ENCODE measurements around the gene C20orf204.

C20orf204 gene

GRCh38 chr20:64053841-64054661 is 18.1 kb downstream of the C20orf204 start:
- Mint-ChIP-seq H3K4me3 (no peak overlapping the region), H3K4me1 (ENCODE audit: low read depth) (peaks cover 16% of the 10 kb centered on the region), H3K27ac (no peak overlapping the region), H3K27me3 (peaks cover 40% of the 10 kb centered on the region), H3K9me3 (no peaks in the 10 kb centered on the region), H3K36me3 (ENCODE audit: low read depth) (no peaks in the 10 kb centered on the region)
- no peak for DNase-seq

GRCh38 chr20:64055396-64055892 is 19.5 kb downstream of the C20orf204 start:
- Mint-ChIP-seq H3K9me3 (no peaks in the 10 kb centered on the region), H3K27ac (no peak overlapping the region), H3K27me3 (peaks cover 33% of the 10 kb centered on the region), H3K4me3 (no peak overlapping the region), H3K36me3 (ENCODE audit: low read depth) (no peaks in the 10 kb centered on the region), H3K4me1 (ENCODE audit: low read depth) (peaks cover 17% of the 10 kb centered on the region)
- DNase-seq, result no peak

GRCh38 chr20:64055893-64056638 is 20.1 kb downstream of the C20orf204 start:
- Mint-ChIP-seq H3K4me1 (ENCODE audit: low read depth) (peaks cover 17% of the 10 kb centered on the region), H3K36me3 (ENCODE audit: low read depth) (no peaks in the 10 kb centered on the region), H3K27ac (no peak overlapping the region), H3K27me3 (peaks cover 27% of the 10 kb centered on the region), H3K9me3 (no peaks in the 10 kb centered on the region), H3K4me3 (no peak overlapping the region)
- DNase-seq, result no peak

DNA sequence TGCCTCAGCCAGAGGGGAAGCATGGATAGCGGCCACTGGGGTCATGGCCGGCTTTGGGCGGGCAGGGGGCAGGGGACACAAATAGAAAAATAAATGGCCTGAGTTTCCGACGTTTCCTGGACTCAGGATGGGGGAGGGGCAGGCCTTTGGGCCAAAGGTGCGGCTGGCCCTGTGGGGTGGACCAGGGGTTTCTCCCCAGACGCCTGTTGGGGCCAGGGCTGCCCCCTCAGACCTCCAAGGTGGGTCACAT is 20.6 kb downstream of the C20orf204 start:
- peaks cover 23% of the 10 kb centered on the region for H3K27me3 Mint-ChIP-seq
- H3K9me3 Mint-ChIP-seq, result no peaks in the 10 kb centered on the region
- H3K36me3 Mint-ChIP-seq (ENCODE audit: low read depth), result no peaks in the 10 kb centered on the region
- no peak for DNase-seq
- H3K4me3 Mint-ChIP-seq, result no peak overlapping the region
- peaks cover 17% of the 10 kb centered on the region for H3K4me1 Mint-ChIP-seq (ENCODE audit: low read depth)
- no peak overlapping the region for H3K27ac Mint-ChIP-seq

DNA sequence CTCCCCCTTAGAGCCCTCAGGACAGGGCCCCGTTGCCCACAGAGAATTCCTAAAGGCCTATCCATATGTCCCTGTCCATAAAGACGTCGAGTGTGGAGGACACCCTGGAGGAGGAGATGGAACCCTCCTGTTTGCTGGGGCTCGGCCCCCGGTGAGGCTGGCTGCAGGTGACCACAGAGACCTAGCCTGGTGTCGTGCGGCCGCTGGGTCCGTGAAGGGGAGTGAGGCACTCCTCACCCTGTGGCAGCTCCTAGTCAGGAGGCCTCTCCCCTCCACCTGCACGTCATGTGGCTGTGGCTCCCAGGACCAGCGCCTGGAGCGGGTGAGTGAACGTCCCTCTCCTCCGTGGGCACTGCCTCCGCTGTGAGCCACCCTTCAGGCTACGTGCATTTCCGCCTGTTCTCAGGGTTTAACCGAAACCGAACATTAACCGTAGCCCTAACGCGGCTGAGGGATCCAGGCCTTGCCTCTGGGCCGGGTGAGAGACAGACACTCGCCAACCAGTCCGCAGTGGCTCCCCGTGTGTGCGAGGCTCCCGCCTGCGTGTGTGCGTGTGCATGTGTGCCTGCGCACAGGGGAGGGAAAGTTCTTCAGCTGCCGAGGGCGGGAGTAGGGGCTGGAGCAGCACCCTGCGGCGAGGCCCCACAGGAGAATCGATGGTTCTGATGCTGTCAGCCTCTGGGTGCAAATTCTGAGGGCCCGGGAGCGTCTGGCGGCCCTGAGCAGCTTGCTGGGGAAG is 21.1 kb downstream of the C20orf204 start:
- Mint-ChIP-seq H3K27me3 (peaks cover 18% of the 10 kb centered on the region), H3K4me1 (ENCODE audit: low read depth) (peaks cover 20% of the 10 kb centered on the region), H3K4me3 (peak overlapping the region; percentile 47), H3K9me3 (no peaks in the 10 kb centered on the region), H3K27ac (peak overlapping the region; percentile 50), H3K36me3 (ENCODE audit: low read depth) (no peaks in the 10 kb centered on the region)
- no peak for DNase-seq

DNA sequence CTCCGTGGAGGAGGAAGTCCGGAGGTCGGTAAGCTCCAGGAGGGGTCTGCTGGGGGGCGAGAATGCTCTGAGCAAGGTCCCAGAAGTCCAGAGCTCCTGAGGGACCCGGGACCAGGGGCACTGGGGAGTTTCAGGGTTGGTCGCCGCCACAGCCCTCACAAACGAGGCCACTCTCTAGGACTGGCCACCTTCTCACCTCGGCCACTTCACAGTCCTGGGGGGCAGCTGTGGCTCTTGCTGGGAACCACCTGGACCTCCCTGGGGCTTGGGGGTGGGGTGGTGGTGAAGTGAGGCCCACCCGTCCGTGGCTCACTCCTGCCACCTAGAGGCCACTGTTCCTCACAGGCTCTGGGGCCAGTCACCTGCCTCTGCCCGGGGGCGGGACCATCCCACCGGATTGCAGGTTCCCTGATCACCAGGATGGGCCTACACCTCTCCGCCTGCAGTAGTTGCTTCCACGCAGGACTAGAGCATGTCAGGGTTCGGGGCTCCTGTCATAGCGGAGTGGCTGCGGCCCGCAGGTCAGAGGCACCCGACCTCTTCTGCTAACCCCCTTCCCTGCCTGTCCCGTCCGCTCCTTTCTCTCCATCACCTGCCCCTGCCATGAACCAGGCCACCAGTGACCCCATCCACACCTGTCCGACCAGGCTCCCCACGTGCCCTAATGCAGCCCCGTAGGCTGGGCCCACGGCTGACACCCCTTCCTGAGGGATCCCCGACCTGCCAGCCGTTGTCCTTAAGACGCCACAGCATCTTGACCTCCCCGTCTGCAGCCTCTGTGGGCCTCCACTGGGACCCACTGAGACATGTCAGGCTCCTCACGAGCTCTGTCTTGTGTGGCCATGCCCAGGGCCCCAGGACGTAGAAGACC is 21.9 kb downstream of the C20orf204 start:
- no peaks in the 10 kb centered on the region for H3K36me3 Mint-ChIP-seq (ENCODE audit: low read depth)
- DNase-seq, result peak; percentile 88
- H3K27ac Mint-ChIP-seq, result peak overlapping the region; percentile 55
- H3K4me1 Mint-ChIP-seq (ENCODE audit: low read depth), result peaks cover 25% of the 10 kb centered on the region
- H3K4me3 Mint-ChIP-seq, result peak overlapping the region; percentile 47
- no peaks in the 10 kb centered on the region for H3K9me3 Mint-ChIP-seq
- H3K27me3 Mint-ChIP-seq, result peaks cover 14% of the 10 kb centered on the region

- H3K4me1 Mint-ChIP-seq (ENCODE audit: low read depth), result peaks cover 25% of the 10 kb centered on the region
- no peaks in the 10 kb centered on the region for H3K9me3 Mint-ChIP-seq
- H3K27me3 Mint-ChIP-seq, result peaks cover 7% of the 10 kb centered on the region
- H3K4me3 Mint-ChIP-seq, result no peak overlapping the region
- no peaks in the 10 kb centered on the region for H3K36me3 Mint-ChIP-seq (ENCODE audit: low read depth)
- peak overlapping the region; percentile 55 for H3K27ac Mint-ChIP-seq
- DNase-seq, result no peak
Observed at GRCh38 chr20:64058536-64058935, 22.6 kb downstream of the C20orf204 start.

GRCh38 chr20:64062276-64062595 is 26.3 kb downstream of the C20orf204 start:
- Mint-ChIP-seq H3K4me1 (ENCODE audit: low read depth) (peaks cover 58% of the 10 kb centered on the region), H3K4me3 (peak overlapping the region; percentile 84), H3K27me3 (no peaks in the 10 kb centered on the region), H3K9me3 (no peaks in the 10 kb centered on the region), H3K36me3 (ENCODE audit: low read depth) (no peaks in the 10 kb centered on the region), H3K27ac (peak overlapping the region; percentile 6)
- no peak for DNase-seq

GRCh38 chr20:64062596-64063388 is 26.8 kb downstream of the C20orf204 start, which contains the start of gene TCEA2:
TCEA2 (plus strand) TSS chr20:64063198; CDS start chr20:64063313, 115 bp downstream.
- no peaks in the 10 kb centered on the region for H3K9me3 Mint-ChIP-seq
- H3K4me3 Mint-ChIP-seq, result peak within 1 kb of the TSS; percentile 84
- H3K4me1 Mint-ChIP-seq (ENCODE audit: low read depth), result peaks cover 56% of the 10 kb centered on the region
- H3K27me3 Mint-ChIP-seq, result no peaks in the 10 kb centered on the region
- peak; percentile 96 for DNase-seq
- H3K27ac Mint-ChIP-seq, result peak within 1 kb of the TSS; percentile 87
- H3K36me3 Mint-ChIP-seq (ENCODE audit: low read depth), result no peaks in the 10 kb centered on the region

DNA sequence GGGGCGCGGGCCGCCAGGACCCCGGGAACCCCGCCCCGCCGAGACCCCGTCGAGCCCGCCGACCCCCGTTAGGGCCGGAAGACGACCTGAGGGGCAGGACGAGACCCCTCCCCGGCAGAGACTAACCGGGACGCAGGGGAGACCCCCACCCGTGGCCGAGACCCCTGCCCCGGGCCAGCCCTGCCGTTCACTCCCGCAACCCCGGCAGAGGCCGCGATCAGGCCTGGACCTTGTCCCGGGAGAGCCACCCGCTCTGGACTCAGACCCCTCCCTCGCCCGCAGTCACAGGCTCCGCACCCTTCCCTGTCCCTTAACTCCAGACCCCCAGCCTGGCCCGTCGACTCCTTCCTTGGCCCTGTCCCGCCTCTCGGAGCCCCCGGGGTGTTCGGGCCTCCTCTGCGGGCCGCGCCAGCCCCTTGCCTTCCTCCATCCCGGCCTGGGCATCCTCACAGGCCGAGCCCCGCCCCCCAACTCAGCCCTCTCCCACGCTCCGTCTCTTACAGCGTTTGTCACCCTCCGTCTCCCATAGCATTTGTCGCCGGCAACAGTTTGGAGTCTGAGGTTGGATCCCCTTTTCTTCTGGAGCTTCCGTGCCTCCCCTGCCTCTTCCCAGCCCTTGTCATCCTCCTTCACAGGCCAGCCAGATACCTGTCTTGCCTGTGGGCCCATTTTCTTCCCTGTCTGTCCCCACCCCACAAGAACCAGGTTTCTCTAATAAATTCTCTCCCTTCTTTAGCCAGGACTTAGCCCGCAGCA is 27.6 kb downstream of the C20orf204 start:
- Mint-ChIP-seq H3K9me3 (no peaks in the 10 kb centered on the region), H3K36me3 (ENCODE audit: low read depth) (no peaks in the 10 kb centered on the region)
- peak; percentile 62 for DNase-seq

DNA sequence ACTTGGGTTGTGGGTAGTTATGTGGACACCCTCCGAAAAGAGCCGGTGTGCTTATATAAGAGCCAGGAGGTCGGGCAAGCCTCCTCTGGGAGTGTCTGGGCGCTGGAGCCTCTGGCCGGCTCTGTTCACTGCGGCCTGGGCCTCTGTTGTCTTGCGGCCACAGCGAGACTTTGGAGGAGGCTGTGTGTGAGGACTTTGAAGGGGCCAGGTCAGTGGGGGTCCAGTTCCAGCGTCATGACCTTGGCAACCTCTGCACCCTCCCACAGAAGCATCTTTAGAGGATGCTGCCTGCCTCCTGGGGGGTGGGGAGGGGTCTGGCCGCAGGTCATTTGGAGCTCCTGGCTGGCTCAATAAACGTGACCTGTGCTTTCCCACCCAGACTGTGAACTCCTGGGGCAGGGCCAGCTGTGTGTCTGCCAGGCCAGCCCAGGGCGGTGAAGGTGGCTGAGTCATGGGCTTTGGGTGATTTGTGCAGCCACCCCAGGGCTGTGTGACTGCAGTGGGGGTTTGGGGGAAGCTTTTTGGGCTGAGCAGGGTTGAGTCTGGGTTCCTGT is 28.2 kb downstream of the C20orf204 start:
- H3K27me3 Mint-ChIP-seq, result no peaks in the 10 kb centered on the region
- no peak for DNase-seq
- H3K4me1 Mint-ChIP-seq (ENCODE audit: low read depth), result peaks cover 49% of the 10 kb centered on the region
- H3K4me3 Mint-ChIP-seq, result peak overlapping the region; percentile 84
- no peaks in the 10 kb centered on the region for H3K9me3 Mint-ChIP-seq
- H3K27ac Mint-ChIP-seq, result peak overlapping the region; percentile 87
- H3K36me3 Mint-ChIP-seq (ENCODE audit: low read depth), result no peaks in the 10 kb centered on the region

More for the DNA sequence above, 27.6 kb downstream of the C20orf204 start:
- peaks cover 51% of the 10 kb centered on the region for H3K4me1 Mint-ChIP-seq (ENCODE audit: low read depth)
- peak overlapping the region; percentile 84 for H3K4me3 Mint-ChIP-seq
- peak overlapping the region; percentile 87 for H3K27ac Mint-ChIP-seq
- no peaks in the 10 kb centered on the region for H3K27me3 Mint-ChIP-seq

- H3K9me3 Mint-ChIP-seq, result no peaks in the 10 kb centered on the region
- H3K36me3 Mint-ChIP-seq (ENCODE audit: low read depth), result no peaks in the 10 kb centered on the region
- no peak for DNase-seq
- H3K27ac Mint-ChIP-seq, result peak overlapping the region; percentile 75
- peak overlapping the region; percentile 21 for H3K4me3 Mint-ChIP-seq
- peaks cover 50% of the 10 kb centered on the region for H3K4me1 Mint-ChIP-seq (ENCODE audit: low read depth)
- H3K27me3 Mint-ChIP-seq, result no peaks in the 10 kb centered on the region
Observed at GRCh38 chr20:64065062-64065973, 29.3 kb downstream of the C20orf204 start.
